GM10248 (cell line): Measurements from ENCODE around the gene CDCA8.

ENCODE experiments used
- CTCF ChIA-PET: fragments of 300-600 bp; sonication (Branson Sonifier 250); formaldehyde crosslinking; extraction: SDS; loops from one replicate; lab custom pipeline; 2021; ENCODE audit warnings: antibody characterized with exemption; lab: Yijun Ruan, JAX
- POLR2A ChIA-PET: fragments of 350-650 bp; sonication (Branson Sonifier 250); formaldehyde crosslinking; extraction: SDS; loops from one replicate; lab custom pipeline; 2020; ENCODE audit warnings: antibody characterized with exemption; lab: Yijun Ruan, JAX
- DNase-seq: peaks from one replicate; pipeline ENCODE4 v3.0.0; 2012; ENCODE audit errors: extremely low spot score
- CTCF ChIP-seq: IDR thresholded peaks from 2 replicates; pipeline ENCODE4 v1.5.1; 2012; ENCODE audit warnings: mild to moderate bottlenecking, low read depth; ENCODE audit errors: extremely low read depth, missing control alignments, control extremely low read depth

CDCA8 gene

DNA sequence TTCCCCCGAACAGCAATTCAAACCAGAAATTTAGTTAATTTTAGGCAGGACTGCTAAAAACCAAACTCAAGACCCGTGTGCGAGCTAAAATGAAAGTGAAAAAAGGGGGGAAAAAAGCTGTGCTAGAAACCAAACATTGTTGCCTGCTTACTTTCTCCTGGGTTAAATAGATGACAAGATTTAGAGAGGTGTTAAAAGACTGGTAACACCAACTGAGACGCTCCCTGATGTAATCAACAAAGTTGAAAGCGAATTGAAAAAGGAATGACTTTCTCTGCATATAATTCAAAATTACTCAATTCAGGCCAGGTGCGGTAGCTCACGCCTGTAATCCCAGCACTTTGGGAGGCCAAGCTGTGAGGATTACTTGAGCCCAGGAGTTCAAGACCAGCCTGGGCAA, 6.8 kb downstream of the CDCA8 start:
- CTCF ChIA-PET, result interaction anchor here (0.8 to 3.0 kb wide), 3 partner anchors 11 to 96 kb away, joined by 3 to 10 read pairs (median 4); no protein-coding TSS in a partner anchor
- POLR2A ChIA-PET, result interaction anchor here (0.6 kb wide), 1 partner anchor 233 kb away, joined by 5 read pairs; no protein-coding TSS in a partner anchor
- DNase-seq, result no peak
- TF ChIP-seq CTCF, result no peak

GRCh38 chr1:37701051-37701450, 8.7 kb downstream of the CDCA8 start:
- POLR2A ChIA-PET, result no interaction called here
- CTCF ChIA-PET, result interaction anchor here (1.0 to 3.0 kb wide), 2 partner anchors 9 to 19 kb away, joined by 4 to 10 read pairs; no protein-coding TSS in a partner anchor
- DNase-seq, result no peak
- TF ChIP-seq CTCF, result no peak

DNA sequence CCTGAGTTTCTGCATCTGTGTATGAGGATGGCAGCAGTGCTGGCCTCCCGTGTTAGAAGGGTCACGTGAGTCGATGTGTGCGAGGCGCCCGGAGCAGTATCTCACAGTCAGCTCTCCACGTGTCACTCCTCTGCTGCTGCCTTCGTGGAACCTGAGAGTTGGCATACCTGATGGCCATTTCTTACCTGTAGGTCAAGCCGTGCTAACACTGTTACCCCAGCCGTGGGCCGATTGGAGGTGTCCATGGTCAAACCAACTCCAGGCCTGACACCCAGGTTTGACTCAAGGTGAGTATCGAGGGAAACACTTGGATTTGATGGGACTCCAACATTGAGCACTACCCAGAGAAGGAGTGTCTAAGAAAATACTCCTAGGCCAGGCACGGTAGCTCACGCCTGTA, 10.7 kb downstream of the CDCA8 start:
- ChIA-PET CTCF (interaction anchor here (1.3 kb wide), 1 partner anchor 8 kb away, joined by 4 read pairs; no protein-coding TSS in a partner anchor), POLR2A (no interaction called here)
- no peak for TF ChIP-seq CTCF
- DNase-seq, result no peak

GRCh38 chr1:37704966-37705365, 12.7 kb downstream of the CDCA8 start:
- TF ChIP-seq CTCF, result no peak
- DNase-seq, result no peak
- POLR2A ChIA-PET, result no interaction called here
- CTCF ChIA-PET, result no interaction called here

DNA sequence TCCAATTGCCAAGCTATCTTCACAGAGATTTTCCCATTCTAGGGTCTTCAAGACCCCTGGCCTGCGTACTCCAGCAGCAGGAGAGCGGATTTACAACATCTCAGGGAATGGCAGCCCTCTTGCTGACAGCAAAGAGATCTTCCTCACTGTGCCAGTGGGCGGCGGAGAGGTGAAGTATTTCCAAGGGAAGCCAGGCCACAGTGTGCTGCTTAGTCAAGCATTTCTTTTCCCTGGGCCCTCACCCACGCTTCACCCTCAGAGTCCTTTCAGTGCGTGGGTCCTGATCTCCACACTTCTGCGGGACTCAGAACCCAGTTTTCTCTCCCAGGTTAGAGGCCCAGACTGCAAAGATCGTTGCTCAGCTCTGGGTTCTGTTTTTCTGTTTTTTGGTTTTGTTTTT, 13.1 kb downstream of the CDCA8 start:
- no peak for TF ChIP-seq CTCF
- no peak for DNase-seq
- CTCF ChIA-PET, result interaction anchor here (1.9 kb wide), 1 partner anchor 155 kb away, joined by 5 read pairs; no protein-coding TSS in a partner anchor
- POLR2A ChIA-PET, result no interaction called here

DNA sequence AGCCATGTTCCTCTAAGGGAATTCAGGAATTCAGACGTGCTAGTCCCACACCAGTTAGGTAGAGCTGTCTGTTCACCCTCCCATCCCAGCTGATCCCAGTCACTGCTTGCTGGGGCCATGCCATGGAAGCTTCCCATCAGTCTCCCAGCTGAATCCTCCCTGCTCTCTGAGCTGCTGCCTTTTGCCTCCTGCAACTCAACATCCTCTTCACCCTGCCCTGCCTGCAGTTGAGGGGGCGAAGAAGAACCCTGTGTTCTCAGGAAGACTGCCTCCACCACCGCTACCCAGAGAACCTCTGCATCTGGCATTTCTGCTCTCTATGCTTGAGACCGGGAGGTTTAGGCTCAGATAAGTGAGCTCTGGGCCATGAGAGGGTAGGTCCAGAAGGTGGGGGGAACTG, 16.2 kb downstream of the CDCA8 start:
- ChIA-PET CTCF (interaction anchor here (0.9 kb wide), 1 partner anchor 105 kb away, joined by 3 read pairs; no protein-coding TSS in a partner anchor), POLR2A (no interaction called here)
- no peak for TF ChIP-seq CTCF
- no peak for DNase-seq
